ENCODE results near the gene DCK.
"Not testable (repeated sequence)": the region's sequence is repeated elsewhere in the genome, so short reads cannot be mapped to it uniquely, and the experiment has no call there.

The DCK gene

GRCh38 chr4:71004281-71004851 is 10.9 kb downstream of the DCK start:
- DNase-seq = no peak

- DNase-seq = not testable (repeated sequence)
Measured at GRCh38 chr4:71005025-71005424, 11.6 kb downstream of the DCK start.

DNA sequence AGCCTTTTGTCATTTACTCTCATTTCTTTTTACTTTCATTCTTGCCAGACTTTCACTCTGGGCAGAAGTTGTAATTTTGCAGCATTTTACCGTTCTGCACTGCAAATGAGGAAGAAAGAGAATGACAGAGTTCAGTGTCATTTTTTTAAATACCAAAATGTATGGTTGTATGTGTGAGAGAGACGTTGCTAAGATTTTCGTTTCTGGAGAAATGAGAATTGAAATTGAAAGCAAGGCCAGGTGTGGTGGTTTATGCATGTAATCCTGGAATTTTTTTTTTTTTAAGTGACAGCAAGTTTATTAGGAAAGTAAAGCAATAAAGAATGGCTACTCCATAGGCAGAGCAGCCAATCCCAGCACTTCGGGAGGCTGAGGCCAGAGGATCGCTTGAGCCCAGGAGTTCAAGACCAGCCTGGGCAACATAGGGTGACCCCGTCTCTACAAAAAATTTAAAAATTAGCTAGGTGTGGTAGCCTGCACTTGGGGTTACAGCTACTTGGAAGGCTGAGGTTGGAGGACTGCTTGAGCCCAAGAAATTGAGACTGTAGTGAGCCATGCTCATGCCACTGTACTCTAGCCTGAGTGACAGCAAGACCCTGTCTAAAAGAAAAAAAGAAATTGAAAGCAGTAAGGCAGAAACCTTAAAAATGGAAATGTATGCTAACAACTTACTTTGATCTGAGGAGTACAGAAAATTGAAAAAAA is 12.9 kb downstream of the DCK start:
- peak; percentile 94 for DNase-seq

DNA sequence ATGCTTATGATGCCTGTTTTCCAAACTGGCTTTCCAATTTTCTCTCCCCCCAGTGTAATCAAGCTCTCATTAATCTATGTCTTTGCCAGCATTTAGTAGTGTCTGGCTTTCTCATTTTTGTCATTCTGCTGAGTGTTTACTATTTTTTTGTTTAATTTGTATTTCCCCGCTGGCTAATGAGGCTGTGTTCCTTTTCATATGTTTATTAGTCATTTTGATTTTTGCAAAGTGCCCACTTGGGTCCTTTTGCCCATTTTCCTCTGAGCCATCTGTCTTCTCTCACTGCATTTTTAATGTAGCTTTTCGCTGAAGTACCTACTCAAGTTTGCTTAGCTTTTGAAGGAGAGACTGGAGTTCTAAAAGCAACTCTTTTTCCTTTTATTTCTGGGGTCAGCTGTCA is 14.7 kb downstream of the DCK start:
- DNase-seq = no peak

DNA sequence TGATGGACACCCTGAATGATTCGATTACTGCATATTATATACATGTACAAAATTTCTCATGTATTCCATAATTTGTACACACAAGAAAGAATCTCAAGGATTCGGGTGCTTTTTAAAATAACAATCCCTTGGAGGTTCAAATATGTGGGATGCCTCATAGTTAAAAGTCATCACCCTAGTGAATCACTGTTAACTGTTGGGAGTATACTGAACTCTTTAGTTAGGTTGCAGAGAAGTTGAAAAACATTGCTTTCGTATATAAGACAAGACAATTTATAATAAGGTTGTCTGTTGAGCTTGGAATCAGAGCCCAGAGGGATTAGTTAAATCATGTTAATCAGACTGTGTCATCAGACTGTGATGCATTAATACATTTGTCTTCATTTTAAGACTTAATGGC is 15.6 kb downstream of the DCK start:
- DNase-seq = no peak

GRCh38 chr4:71009890-71010588 is 16.6 kb downstream of the DCK start:
- peak; percentile 56 for DNase-seq

- DNase-seq = no peak
Measured at GRCh38 chr4:71011451-71011850, 18.0 kb downstream of the DCK start.

DNA sequence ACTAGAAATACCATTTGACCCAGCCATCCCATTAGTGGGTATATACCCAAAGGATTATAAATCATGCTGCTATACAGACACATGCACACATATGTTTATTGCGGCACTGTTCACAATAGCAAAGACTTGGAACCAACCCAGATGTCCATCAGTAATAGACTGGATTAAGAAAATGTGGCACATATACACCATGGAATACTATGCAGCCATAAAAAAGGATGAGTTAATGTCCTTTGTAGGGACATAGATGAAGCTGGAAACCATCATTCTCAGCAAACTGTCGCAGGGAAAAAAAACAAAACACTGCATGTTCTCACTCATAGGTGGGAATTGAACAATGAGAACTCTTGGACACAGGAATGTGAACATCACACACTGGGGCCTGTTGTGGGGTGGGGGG is 23.9 kb downstream of the DCK start:
- not testable (repeated sequence) for DNase-seq

- DNase-seq = no peak
Measured at GRCh38 chr4:71020611-71021010, 27.2 kb downstream of the DCK start.

DNA sequence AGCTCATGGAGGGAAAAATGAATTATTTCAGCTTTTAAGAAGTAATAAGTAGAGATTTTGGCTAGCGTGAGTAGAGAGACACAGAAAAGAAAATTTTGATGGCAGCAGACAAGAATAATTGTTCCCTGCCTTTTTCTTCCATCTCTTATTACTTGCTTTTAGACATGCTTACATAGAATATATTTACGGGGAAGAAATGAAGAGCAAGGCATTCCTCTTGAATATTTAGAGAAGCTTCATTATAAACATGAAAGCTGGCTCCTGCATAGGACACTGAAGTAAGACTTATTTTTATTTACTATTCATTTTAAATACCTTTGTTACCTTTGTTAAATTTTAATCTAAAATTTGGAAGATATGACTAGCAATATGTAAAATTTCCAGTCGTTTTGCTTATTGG is 32.2 kb downstream of the DCK start:
- DNase-seq = no peak

- DNase-seq = peak; percentile 27
Measured at GRCh38 chr4:71026086-71026485, 32.6 kb downstream of the DCK start.

- DNase-seq = no peak
Measured at GRCh38 chr4:71027611-71028010, 34.2 kb downstream of the DCK start.

DNA sequence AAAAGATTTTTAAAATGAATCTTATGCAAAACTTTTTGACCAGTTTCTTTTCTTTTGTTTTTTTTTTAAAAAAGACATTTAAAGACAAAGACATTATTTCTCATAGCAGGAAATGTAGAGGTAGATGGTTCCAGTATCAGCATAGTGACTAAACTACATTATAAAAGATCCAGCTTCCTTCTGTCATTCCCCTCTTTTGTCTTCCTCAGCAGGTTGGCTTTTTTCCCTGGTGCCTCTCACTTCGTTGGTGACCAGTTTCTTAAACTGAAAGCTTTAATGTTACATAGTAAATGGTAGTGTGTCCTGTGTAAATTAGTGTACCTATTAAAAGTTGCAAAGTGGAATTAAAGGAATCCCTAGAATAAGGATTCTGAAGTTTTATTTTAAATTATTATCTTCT is 36.1 kb downstream of the DCK start:
- DNase-seq = no peak

DNA sequence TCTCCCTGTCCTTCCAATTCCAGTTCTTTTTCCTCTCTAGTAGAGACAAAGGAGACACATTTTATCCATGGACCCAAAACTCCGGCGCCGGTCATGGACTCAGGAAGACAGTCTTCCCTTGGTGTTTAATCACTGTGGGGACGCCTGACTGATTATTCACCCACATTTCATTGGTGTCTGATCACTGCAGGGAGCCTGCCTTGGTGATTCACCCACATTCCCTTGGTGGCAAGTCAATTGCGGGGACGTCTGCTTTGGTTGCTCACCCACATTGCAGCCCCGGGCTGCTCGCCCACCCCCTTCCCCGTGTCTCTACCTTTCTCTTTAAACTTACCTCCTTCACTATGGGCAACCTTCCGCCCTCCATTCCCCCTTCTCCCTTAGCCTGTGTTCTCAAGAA is 38.7 kb downstream of the DCK start:
- not testable (repeated sequence) for DNase-seq

- DNase-seq = no peak
Measured at GRCh38 chr4:71045256-71045655, 51.8 kb downstream of the DCK start.

GRCh38 chr4:71049395-71049794 is 55.9 kb downstream of the DCK start:
- no peak for DNase-seq

- DNase-seq = no peak
Measured at GRCh38 chr4:71050809-71051208, 57.4 kb downstream of the DCK start.

DNA sequence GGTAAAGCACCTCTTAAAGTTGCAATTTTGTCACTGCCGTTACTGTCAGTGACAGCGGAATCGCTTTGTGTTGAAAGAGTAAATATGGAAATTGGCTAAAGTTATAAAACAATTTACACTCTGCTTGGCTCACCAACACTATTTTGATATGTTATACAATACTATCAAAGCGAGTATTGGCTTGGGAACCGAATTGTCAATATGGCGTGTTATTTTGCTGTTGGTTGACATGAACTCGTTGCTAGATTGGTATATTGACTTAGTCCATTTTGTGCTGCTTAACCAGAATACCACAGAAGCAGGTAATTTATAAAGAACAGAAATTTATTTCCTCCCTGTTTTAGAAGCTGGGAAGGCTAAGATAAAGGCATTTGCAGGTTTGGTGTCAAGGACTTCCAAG is 58.6 kb downstream of the DCK start:
- no peak for DNase-seq

DNA sequence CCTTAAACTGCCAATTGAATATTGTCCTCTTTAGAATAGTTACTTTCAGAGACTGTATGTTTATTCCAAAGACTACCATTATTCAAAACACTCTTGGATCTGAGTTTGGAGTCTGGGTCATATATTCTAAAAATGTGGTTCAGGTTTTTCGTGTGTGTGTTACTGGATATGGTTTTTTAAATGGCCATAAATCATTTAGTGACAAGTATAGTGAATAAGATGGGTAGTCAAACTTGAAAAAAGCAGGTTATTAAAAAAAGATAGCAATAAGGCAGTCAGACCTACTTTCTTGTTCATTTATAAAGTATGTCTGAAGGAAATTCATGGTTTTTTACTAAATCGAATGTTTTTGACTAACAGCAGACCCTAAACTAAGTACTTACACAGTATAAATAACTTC is 59.3 kb downstream of the DCK start:
- DNase-seq = no peak

DNA sequence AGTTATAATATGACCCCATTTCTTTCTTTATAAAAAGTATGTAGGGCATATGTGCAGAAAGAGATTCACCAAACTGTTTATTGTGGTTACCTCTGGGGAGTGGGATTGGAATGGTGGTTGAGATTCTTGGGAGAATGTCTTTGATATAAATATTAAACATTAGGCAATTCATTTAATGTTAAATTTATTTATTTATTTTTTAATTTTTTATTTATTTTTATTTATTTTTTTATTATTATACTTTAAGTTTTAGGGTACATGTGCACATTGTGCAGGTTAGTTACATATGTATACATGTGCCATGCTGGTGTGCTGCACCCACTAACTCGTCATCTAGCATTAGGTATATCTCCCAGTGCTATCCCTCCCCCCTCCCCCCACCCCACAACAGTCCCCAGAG is 60.2 kb downstream of the DCK start:
- DNase-seq = not testable (repeated sequence)

DNA sequence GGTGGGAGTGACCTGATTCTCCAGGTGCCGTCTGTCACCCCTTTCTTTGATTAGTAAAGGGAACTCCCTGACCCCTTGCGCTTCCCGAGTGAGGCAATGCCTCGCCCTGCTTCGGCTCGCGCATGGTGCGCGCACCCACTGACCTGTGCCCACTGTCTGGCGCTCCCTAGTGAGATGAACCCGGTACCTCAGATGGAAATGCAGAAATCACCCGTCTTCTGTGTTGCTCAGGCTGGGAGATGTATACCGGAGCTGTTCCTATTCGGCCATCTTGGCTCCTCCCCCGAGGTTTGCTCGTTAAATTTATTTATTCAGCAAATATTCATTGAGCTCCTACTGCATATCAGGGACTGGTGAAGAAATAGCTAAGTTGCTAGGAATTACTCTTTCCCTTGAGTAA is 66.1 kb downstream of the DCK start:
- DNase-seq = not testable (repeated sequence)

DNA sequence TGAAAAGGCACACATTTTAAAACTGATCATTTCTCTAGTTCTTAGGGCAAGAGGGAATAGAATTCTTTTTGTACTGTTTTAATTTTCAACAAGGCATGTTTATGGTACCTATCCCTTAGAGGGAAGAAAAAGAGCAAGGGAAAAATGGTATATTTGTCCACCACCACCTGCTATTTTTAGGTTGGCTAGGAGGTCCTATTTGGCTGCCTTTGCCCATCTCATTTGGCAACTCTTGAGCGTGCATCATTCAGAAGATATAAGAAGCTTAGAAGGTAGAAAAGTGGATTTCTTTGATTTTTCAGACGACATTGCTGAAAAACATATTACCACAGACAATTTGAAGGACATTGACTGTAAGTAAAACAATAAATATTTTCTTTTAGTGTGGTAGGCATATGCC is 69.0 kb downstream of the DCK start:
- DNase-seq = no peak

DNA sequence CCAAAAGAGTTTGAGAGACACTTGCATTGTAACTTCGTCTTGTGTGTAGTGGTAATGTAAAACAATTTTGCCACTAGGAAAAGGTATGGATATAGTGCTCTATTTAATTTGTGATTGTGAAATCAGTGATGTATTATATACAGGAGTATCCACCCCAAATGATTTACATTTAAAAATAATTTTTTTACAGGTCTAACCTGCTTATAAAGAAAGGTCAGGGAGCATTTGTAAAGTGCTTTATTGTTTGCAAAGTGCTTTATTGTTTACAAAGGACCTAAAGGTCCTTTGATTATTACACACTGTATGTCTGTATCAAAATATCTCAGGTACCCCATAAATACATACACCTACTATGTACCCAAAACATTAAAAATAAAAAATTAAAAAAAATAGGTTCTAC is 70.3 kb downstream of the DCK start:
- DNase-seq = no peak

DNA sequence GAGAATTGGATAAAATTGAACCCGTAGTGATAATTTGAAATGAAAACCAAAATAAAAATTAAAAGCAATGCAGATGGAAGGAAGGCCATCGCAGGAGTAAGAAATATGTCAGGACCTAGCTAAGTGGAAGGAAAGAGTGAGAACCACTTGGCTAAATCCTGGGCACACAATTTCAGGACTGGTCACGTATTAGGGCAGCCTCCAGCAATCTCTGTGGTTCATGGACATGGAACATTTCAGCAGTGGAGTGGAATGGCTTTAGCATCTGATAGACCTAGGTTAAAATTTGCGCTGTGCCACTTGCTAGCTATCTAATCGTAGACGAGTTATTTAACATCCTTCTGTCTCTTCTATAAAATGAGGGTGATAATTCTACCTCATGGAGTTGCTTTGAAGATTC is 71.1 kb downstream of the DCK start:
- no peak for DNase-seq

All from inflammatory macrophage treated with lipopolysaccharide for 4 hours (primary cell).